K562 (cell line): ENCODE data around the gene SPOCK2. TPM values are rescaled to one million over a fixed set of nuclear protein-coding genes. Genes with fewer than 3 reads are reported as not detected.

Experiments
- ATAC-seq: fragments of 200-7000 bp; cut with Tn5 transposase; 3 replicates; pipeline ENCODE4 v1.9.1; 2020; ENCODE audit warnings: moderate library complexity
- BruUV-seq: library from RNA; stranded (reverse); fragments of 400-500 nt; replicated peaks from 2 replicates; lab custom pipeline; 2021; lab: Mats Ljungman, UMichigan
- CTCF ChIA-PET: fragments of 300-600 bp; formaldehyde crosslinking; extraction: SDS; loops from one replicate; lab custom pipeline; 2021; ENCODE audit warnings: low intra/inter-chr PET ratio; lab: Yijun Ruan, JAX
- POLR2A ChIA-PET: fragments of 300-600, 350-650 bp; sonication (Branson Sonifier 250); formaldehyde crosslinking; extraction: SDS; loops from one replicate; lab custom pipeline; 2021; ENCODE audit warnings: antibody characterized with exemption, inconsistent platforms; lab: Yijun Ruan, JAX
- DNase-seq, 4 experiments: peaks; one replicate each; pipeline versions ENCODE4 v3.0.0 to v3.0.0-alpha.2; 2011 to 2018; ENCODE audit warnings: low spot score in 3 of 4, mixed read lengths in 3 of 4; ENCODE audit errors: extremely low read depth in 1 of 4
- FAIRE-seq: peaks from 2 replicates; lab custom pipeline; 2011; peaks lifted over from hg19 to GRCh38; lab: Jason Lieb, UNC
- H2AFZ ChIP-seq: 2 replicates; pipeline ENCODE4 v1.6.0; 2011; ENCODE audit warnings: low read depth, low read length, control low read depth, inconsistent platforms
- H3K27ac ChIP-seq: fragments of 200-600 bp; 3 replicates; pipeline ENCODE4 v1.8.0; 2011; ENCODE audit warnings: low read depth, mild to moderate bottlenecking, control low read depth, inconsistent platforms, low read length, moderate library complexity, mixed read lengths; ENCODE audit errors: extremely low read depth
- H3K27me3 ChIP-seq, 2 experiments: fragments of 300-600 bp in 1 of 2; 2 replicates in 1 of 2; 3 replicates in 1 of 2; pipeline versions ENCODE4 v1.6.0 to v1.8.0; 2011; ENCODE audit warnings: inconsistent platforms in 2 of 2, low read length in 2 of 2, mild to moderate bottlenecking in 1 of 2, mixed read lengths in 1 of 2, moderate library complexity in 1 of 2; ENCODE audit not compliant: control insufficient read depth in 2 of 2, insufficient read depth in 2 of 2
- H3K36me3 ChIP-seq: fragments of 300-600 bp; 3 replicates; pipeline ENCODE4 v1.8.0; 2011; ENCODE audit warnings: mild to moderate bottlenecking, low read length, inconsistent platforms; ENCODE audit not compliant: control insufficient read depth, insufficient read depth
- H3K4me1 ChIP-seq, 2 experiments: fragments of 200-600 bp in 1 of 2; replicated peaks in 1 of 2; 2 replicates in 1 of 2; 3 replicates in 1 of 2; pipeline versions ENCODE4 v1.5.1 to v1.8.0; 2011; ENCODE audit warnings: inconsistent platforms in 2 of 2, low read length in 2 of 2, mild to moderate bottlenecking in 1 of 2, mixed read lengths in 1 of 2, moderate library complexity in 1 of 2; ENCODE audit not compliant: control insufficient read depth in 2 of 2, insufficient read depth in 2 of 2
- H3K4me2 ChIP-seq: 2 replicates; pipeline ENCODE4 v1.6.1; 2011; ENCODE audit warnings: low read length, control low read depth, inconsistent platforms, mixed read lengths; ENCODE audit not compliant: insufficient read depth
- H3K4me3 ChIP-seq: fragments of 200-600 bp; sonication (generic), shearing (Covaris generic); 2 replicates; pipeline ENCODE4 v1.5.1; 2016; ENCODE audit warnings: control low read depth, inconsistent platforms
- H3K79me2 ChIP-seq: fragments of 200-600 bp; 3 replicates; pipeline ENCODE4 v1.8.0; 2011; ENCODE audit warnings: low read length, inconsistent platforms; ENCODE audit not compliant: control insufficient read depth, insufficient read depth
- H3K9ac ChIP-seq, 2 experiments: 2 replicates each; pipeline versions ENCODE4 v1.6.0 to v1.6.1; 2011; ENCODE audit warnings: low read depth in 2 of 2, low read length in 2 of 2, control low read depth in 1 of 2, inconsistent platforms in 1 of 2, mild to moderate bottlenecking in 1 of 2, mixed read lengths in 1 of 2; ENCODE audit not compliant: insufficient read depth in 1 of 2
- H3K9me1 ChIP-seq: one replicate; pipeline ENCODE4 v1.6.0; 2011; ENCODE audit warnings: inconsistent platforms, mild to moderate bottlenecking, low read length, moderate library complexity; ENCODE audit not compliant: control insufficient read depth, insufficient read depth
- H3K9me3 ChIP-seq: replicated peaks from 2 replicates; pipeline ENCODE4 v1.5.1; 2011; ENCODE audit warnings: low read depth, low read length, inconsistent platforms; ENCODE audit not compliant: control insufficient read depth, insufficient read depth
- H4K20me1 ChIP-seq: replicated peaks from 2 replicates; pipeline ENCODE4 v1.6.1; 2011; ENCODE audit warnings: low read length, inconsistent platforms, mixed read lengths; ENCODE audit not compliant: control insufficient read depth, insufficient read depth
- KAT8 ChIP-seq: fragments of 450-650 bp; IDR thresholded peaks from 2 replicates; pipeline ENCODE4 v1.6.1; 2016; ENCODE audit warnings: low read depth, mild to moderate bottlenecking
- RHOXF2B ChIP-seq: fragments of 250-450 bp; sonication (Bioruptor Pico); conservative IDR thresholded peaks from 2 replicates; pipeline ENCODE4 v1.5.1; 2021
- WGBS: fragments of 100-300 bp; shearing (Covaris generic); methylation state at CpG from one replicate; pipeline ENCODE4 v1.1.6; 2016; ENCODE audit warnings: low coverage, mixed read lengths; ENCODE audit not compliant: insufficient coverage; ENCODE audit errors: missing lambda C conversion rate; 5-methylcytosine and 5-hydroxymethylcytosine counted together
- in situ Hi-C: fragments of 300-500 bp; cut with MboI; formaldehyde crosslinking; loops from 4 replicates; pipeline ENCODE4 v1.15.0; 2018; ENCODE audit warnings: inconsistent platforms, mixed read lengths
- intact Hi-C: fragments of 100-400 bp; cut with micrococcal nuclease; formaldehyde crosslinking; loops from 2 replicates; pipeline ENCODE4 v1.14.2; 2022
- polyA plus RNA-seq, 8 experiments: library from polyadenylated mRNA; depleted of rRNA in 4 of 8; stranded (reverse) in 5 of 8; unstranded in 3 of 8; fragments of >200 nt; fragmentation: Nextera tagmentation in 2 of 8; fragmentation: Illumina TruSeq in 1 of 8; extraction: Ambion mirVana in 2 of 8; extraction: Trizol in 1 of 8; gene quantifications; 2 replicates each; pipeline versions ENCODE4 v1.2.1 to v1.2.3, GENCODE V29; 2011 to 2014; ENCODE audit warnings: inconsistent platforms in 1 of 8, missing spikeins in 1 of 8
- total RNA-seq, 7 experiments: library from RNA; depleted of rRNA in 6 of 7; stranded (reverse); fragments of >200 nt in 6 of 7; fragmentation: Illumina TruSeq in 2 of 7; extraction: Trizol in 2 of 7; gene quantifications; 2 replicates each; pipeline versions ENCODE4 v1.2.1 to v1.2.3, GENCODE V29; 2011 to 2021; ENCODE audit warnings: low replicate concordance in 1 of 7
- TF ChIP-seq, protein P1 (sequence below): sonication (generic); formaldehyde crosslinking; IDR thresholded peaks from 2 replicates; pipeline ENCODE4 v1.9.0; 2022; ENCODE audit warnings: mild to moderate bottlenecking, missing genetic modification reagents
- TF ChIP-seq, protein P2 (sequence below): conservative IDR thresholded peaks from 2 replicates; pipeline ENCODE4 v1.6.1; 2011; ENCODE audit warnings: low read depth, mild to moderate bottlenecking, low read length; ENCODE audit not compliant: control insufficient read depth

SPOCK2 gene
- total and polyA plus RNA-seq, 9 of the 15 experiments (the other 6 are each of a cell fraction or from before 2014, with no cell fraction given) = 0.04 to 0.86 (median 0.11) TPM; not detected in 2

DNA sequence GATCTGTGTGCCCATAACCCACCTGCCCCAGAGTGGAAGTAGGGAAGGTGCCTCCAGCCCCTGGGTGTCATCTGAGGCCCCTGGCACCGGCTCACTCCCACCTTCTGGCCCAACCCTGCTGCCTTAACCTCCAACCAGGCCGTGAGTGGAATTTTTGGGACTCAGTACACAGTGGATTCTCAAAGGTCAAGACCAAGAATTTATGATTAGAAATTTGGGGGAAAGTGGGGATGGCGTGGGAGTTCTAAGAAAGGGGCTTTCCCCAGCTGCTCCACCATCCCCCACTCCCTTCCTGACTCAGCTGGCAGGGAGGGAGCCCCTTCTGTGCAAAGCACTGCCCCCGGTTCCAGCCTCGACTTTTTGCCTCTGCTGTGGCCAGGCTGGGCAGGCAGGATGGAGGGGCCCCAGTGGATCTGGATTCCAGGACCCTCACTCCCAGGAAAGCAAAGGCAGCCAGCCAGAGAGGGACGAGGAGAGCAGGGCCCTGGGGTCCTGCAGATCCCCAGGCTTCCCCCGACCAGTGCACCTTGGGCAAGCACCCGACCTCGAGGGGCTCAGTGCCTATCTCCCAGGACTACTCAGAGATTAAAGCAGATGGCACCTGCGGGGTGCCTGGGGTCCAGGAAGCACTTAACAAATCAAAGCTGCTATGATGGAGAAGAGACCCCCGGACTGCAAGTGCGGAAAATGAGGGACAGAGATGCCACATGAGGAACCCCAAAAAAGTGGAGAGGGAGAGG, 12.8 kb downstream of the SPOCK2 start:
- no peaks in the 10 kb centered on the region for H3K9me3 ChIP-seq
- CTCF ChIA-PET = no interaction called here
- H3K4me3 ChIP-seq = no peak overlapping the region
- BruUV-seq = no TSS peak
- no peaks in the 10 kb centered on the region for H3K79me2 ChIP-seq
- no peaks in the 10 kb centered on the region for H3K9me1 ChIP-seq
- H3K36me3 ChIP-seq = no peaks in the 10 kb centered on the region
- DNase-seq = no peak
- POLR2A ChIA-PET = interaction anchor here (0.5 to 1.2 kb wide), 6 partner anchors 8 to 261 kb away, joined by 3 to 5 read pairs (median 3); no protein-coding TSS in a partner anchor
- H3K27ac ChIP-seq = no peak overlapping the region
- TF ChIP-seq, protein P1, sequence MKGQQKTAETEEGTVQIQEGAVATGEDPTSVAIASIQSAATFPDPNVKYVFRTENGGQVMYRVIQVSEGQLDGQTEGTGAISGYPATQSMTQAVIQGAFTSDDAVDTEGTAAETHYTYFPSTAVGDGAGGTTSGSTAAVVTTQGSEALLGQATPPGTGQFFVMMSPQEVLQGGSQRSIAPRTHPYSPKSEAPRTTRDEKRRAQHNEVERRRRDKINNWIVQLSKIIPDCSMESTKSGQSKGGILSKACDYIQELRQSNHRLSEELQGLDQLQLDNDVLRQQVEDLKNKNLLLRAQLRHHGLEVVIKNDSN (CRISPR knock-in tag) = no peak
- TF ChIP-seq RHOXF2B = no peak
- TF ChIP-seq, protein P2, sequence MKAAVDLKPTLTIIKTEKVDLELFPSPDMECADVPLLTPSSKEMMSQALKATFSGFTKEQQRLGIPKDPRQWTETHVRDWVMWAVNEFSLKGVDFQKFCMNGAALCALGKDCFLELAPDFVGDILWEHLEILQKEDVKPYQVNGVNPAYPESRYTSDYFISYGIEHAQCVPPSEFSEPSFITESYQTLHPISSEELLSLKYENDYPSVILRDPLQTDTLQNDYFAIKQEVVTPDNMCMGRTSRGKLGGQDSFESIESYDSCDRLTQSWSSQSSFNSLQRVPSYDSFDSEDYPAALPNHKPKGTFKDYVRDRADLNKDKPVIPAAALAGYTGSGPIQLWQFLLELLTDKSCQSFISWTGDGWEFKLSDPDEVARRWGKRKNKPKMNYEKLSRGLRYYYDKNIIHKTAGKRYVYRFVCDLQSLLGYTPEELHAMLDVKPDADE = no peak
- TF ChIP-seq KAT8 = no peak
- TF ChIP-seq, all 486 proteins: peak for 0
- in situ Hi-C loops = no loop called here
- no peak overlapping the region for H2AFZ ChIP-seq
- peaks cover 0 to 11% of the 10 kb centered on the region in 2 experiments; a peak in 2 of 5 replicates for H3K4me1 ChIP-seq
- ATAC-seq (no peak), FAIRE-seq (no peak)
- 2% methylated on average over 12 of the region's 12 CpGs for WGBS
- H3K4me2 ChIP-seq = no peak overlapping the region
- intact Hi-C loops = no loop called here
- no peak overlapping the region for H3K9ac ChIP-seq
- peaks cover 2 to 37% of the 10 kb centered on the region in 2 experiments; a peak in 4 of 5 replicates for H3K27me3 ChIP-seq
- no peaks in the 10 kb centered on the region for H4K20me1 ChIP-seq
